ENCODE data around the gene TPK1.

The TPK1 gene

DNA sequence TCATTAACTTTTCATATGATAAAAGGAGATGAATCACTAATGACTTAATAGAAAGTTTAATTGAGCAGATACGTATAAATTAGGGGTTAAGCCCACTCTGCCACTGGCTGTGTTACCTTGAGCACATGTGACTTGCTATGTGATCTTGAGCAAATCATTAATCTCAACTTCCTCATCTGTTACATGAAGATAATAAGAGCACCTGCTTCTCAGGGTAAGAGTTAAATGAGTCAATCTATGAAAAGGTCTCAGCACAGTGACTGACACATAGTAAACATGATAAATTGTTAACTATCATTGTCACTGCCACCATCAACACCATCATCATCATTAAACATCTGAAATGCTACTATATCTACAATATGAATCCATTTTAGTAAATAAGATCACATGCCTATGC, 110.8 kb downstream of the TPK1 start:
- Histone ChIP-seq H3K4me1 (ENCODE audit: insufficient read depth, low read length, severe bottlenecking) (no peaks in the 10 kb centered on the region), H4K20me1 (ENCODE audit: insufficient read depth, low read length) (no peaks in the 10 kb centered on the region), H3K9me2 (ENCODE audit: low read depth, low read length) (peaks cover 4% of the 10 kb centered on the region), H3K4me2 (ENCODE audit: low read length) (no peak overlapping the region), H3K79me2 (ENCODE audit: insufficient read depth, low read length) (no peaks in the 10 kb centered on the region), H3K27me3 (ENCODE audit: insufficient read depth, low read length) (no peaks in the 10 kb centered on the region), H3K9ac (ENCODE audit: low read length) (no peak overlapping the region), H2AFZ (ENCODE audit: low read length) (no peak overlapping the region), H3F3A (ENCODE audit: insufficient read depth, low read length) (no peaks in the 10 kb centered on the region), H3K4me3 (ENCODE audit: low read depth, low read length, poor library complexity, severe bottlenecking) (no peak overlapping the region), H3K36me3 (ENCODE audit: insufficient read depth, low read length) (no peaks in the 10 kb centered on the region), H3K9me3 (ENCODE audit: low read length) (no peaks in the 10 kb centered on the region), H3K27ac (ENCODE audit: low read depth, low read length, poor library complexity, severe bottlenecking) (no peak overlapping the region)
- TF ChIP-seq, protein P1, sequence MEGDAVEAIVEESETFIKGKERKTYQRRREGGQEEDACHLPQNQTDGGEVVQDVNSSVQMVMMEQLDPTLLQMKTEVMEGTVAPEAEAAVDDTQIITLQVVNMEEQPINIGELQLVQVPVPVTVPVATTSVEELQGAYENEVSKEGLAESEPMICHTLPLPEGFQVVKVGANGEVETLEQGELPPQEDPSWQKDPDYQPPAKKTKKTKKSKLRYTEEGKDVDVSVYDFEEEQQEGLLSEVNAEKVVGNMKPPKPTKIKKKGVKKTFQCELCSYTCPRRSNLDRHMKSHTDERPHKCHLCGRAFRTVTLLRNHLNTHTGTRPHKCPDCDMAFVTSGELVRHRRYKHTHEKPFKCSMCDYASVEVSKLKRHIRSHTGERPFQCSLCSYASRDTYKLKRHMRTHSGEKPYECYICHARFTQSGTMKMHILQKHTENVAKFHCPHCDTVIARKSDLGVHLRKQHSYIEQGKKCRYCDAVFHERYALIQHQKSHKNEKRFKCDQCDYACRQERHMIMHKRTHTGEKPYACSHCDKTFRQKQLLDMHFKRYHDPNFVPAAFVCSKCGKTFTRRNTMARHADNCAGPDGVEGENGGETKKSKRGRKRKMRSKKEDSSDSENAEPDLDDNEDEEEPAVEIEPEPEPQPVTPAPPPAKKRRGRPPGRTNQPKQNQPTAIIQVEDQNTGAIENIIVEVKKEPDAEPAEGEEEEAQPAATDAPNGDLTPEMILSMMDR (IDR thresholded peaks at IDR 0.05; ENCODE audit: low read length), result no peak
- no peak for TF ChIP-seq EZH2 (IDR thresholded peaks at IDR 0.05; ENCODE audit: borderline replicate concordance, low read length)

DNA sequence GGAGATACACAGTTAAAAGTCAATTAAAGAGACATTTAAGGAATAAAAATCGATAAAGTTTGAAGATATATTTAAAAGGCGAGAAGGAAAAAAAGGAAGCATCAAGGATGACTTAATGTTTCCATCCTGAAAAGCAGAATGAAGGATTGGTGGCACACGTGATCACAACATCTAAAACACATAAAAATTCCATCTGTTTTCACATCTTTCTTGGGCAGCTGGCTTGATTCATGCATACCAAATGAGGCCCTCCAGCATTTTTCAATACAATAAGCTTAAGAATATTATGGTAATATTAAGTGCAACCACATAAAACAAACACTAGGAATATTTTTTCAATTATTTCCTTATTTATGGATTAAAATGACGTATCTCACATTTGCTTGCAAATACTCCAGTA, 112.6 kb downstream of the TPK1 start:
- Histone ChIP-seq H3K4me1 (ENCODE audit: insufficient read depth, low read length, severe bottlenecking) (no peaks in the 10 kb centered on the region), H3K9ac (ENCODE audit: low read length) (no peak overlapping the region), H3K4me2 (ENCODE audit: low read length) (no peak overlapping the region), H3K4me3 (ENCODE audit: low read depth, low read length, poor library complexity, severe bottlenecking) (no peak overlapping the region), H4K20me1 (ENCODE audit: insufficient read depth, low read length) (no peaks in the 10 kb centered on the region), H3K27ac (ENCODE audit: low read depth, low read length, poor library complexity, severe bottlenecking) (no peak overlapping the region), H3F3A (ENCODE audit: insufficient read depth, low read length) (no peaks in the 10 kb centered on the region), H3K79me2 (ENCODE audit: insufficient read depth, low read length) (no peaks in the 10 kb centered on the region), H3K9me2 (ENCODE audit: low read depth, low read length) (no peaks in the 10 kb centered on the region), H2AFZ (ENCODE audit: low read length) (no peak overlapping the region), H3K27me3 (ENCODE audit: insufficient read depth, low read length) (no peaks in the 10 kb centered on the region), H3K9me3 (ENCODE audit: low read length) (no peaks in the 10 kb centered on the region), H3K36me3 (ENCODE audit: insufficient read depth, low read length) (no peaks in the 10 kb centered on the region)
- TF ChIP-seq, protein P1 (IDR thresholded peaks at IDR 0.05; ENCODE audit: low read length), result no peak
- TF ChIP-seq EZH2 (IDR thresholded peaks at IDR 0.05; ENCODE audit: borderline replicate concordance, low read length), result no peak

DNA sequence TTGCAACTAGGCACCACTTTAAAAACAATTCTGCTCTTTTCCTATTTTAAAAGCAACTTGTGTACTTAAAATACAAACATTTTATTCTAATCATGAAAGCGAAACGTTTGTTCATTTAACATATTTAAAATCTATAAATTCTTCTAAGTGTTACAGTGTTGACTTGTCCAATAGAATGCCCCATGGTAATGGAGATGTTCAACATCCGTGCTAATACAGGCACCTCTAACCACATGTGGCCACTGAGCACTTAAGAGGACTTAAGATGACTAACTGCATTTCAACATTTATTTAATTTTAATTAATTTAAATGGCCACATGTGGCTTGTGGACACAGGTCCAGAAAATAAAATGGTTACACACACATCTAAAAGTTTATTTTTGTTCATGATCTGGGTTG, 115.1 kb downstream of the TPK1 start:
- Histone ChIP-seq H3K4me2 (ENCODE audit: low read length) (no peak overlapping the region), H3F3A (ENCODE audit: insufficient read depth, low read length) (no peaks in the 10 kb centered on the region)

More for the DNA sequence above, 115.1 kb downstream of the TPK1 start:
- H3K4me1 ChIP-seq (ENCODE audit: insufficient read depth, low read length, severe bottlenecking), result no peaks in the 10 kb centered on the region
- no peaks in the 10 kb centered on the region for H4K20me1 ChIP-seq (ENCODE audit: insufficient read depth, low read length)
- H3K9ac ChIP-seq (ENCODE audit: low read length), result no peak overlapping the region
- no peaks in the 10 kb centered on the region for H3K9me2 ChIP-seq (ENCODE audit: low read depth, low read length)
- TF ChIP-seq, protein P1 (IDR thresholded peaks at IDR 0.05; ENCODE audit: low read length), result no peak
- TF ChIP-seq EZH2 (IDR thresholded peaks at IDR 0.05; ENCODE audit: borderline replicate concordance, low read length), result no peak
- no peaks in the 10 kb centered on the region for H3K36me3 ChIP-seq (ENCODE audit: insufficient read depth, low read length)
- H3K27ac ChIP-seq (ENCODE audit: low read depth, low read length, poor library complexity, severe bottlenecking), result no peak overlapping the region
- no peaks in the 10 kb centered on the region for H3K9me3 ChIP-seq (ENCODE audit: low read length)
- H3K27me3 ChIP-seq (ENCODE audit: insufficient read depth, low read length), result no peaks in the 10 kb centered on the region
- H2AFZ ChIP-seq (ENCODE audit: low read length), result no peak overlapping the region
- no peaks in the 10 kb centered on the region for H3K79me2 ChIP-seq (ENCODE audit: insufficient read depth, low read length)
- no peak overlapping the region for H3K4me3 ChIP-seq (ENCODE audit: low read depth, low read length, poor library complexity, severe bottlenecking)

Measured in OCI-LY1 (cell line).